ENCODE data around the gene STT3B.

GRCh38 chr3:31541089-31541488 is 8.4 kb downstream of the STT3B start:
- TF ChIP-seq, protein P1, sequence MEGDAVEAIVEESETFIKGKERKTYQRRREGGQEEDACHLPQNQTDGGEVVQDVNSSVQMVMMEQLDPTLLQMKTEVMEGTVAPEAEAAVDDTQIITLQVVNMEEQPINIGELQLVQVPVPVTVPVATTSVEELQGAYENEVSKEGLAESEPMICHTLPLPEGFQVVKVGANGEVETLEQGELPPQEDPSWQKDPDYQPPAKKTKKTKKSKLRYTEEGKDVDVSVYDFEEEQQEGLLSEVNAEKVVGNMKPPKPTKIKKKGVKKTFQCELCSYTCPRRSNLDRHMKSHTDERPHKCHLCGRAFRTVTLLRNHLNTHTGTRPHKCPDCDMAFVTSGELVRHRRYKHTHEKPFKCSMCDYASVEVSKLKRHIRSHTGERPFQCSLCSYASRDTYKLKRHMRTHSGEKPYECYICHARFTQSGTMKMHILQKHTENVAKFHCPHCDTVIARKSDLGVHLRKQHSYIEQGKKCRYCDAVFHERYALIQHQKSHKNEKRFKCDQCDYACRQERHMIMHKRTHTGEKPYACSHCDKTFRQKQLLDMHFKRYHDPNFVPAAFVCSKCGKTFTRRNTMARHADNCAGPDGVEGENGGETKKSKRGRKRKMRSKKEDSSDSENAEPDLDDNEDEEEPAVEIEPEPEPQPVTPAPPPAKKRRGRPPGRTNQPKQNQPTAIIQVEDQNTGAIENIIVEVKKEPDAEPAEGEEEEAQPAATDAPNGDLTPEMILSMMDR (IDR thresholded peaks at IDR 0.05) = no peak
- TF ChIP-seq POLR2A (IDR thresholded peaks at IDR 0.05) = no peak

Measured in right lobe of liver (tissue), 4 donors.